HepG2 (cell line): ENCODE results near the gene TCF7L2. TPM values are rescaled to one million over a fixed set of nuclear protein-coding genes. Genes with fewer than 3 reads are reported as not detected.

Experiments used
- ATAC-seq: fragments of 200-7000 bp; cut with Tn5 transposase; 3 replicates; pipeline ENCODE4 v1.9.1; 2020; ENCODE audit warnings: mild to moderate bottlenecking, moderate library complexity
- BruUV-seq: library from RNA; stranded (reverse); fragments of 400-500 nt; replicated peaks from 2 replicates; lab custom pipeline; 2021; lab: Mats Ljungman, UMichigan
- CTCF ChIA-PET: fragments of 300-600 bp; formaldehyde crosslinking; extraction: SDS; loops from one replicate; lab custom pipeline; 2021; ENCODE audit warnings: low total read pairs, inconsistent platforms, low intra/inter-chr PET ratio; lab: Yijun Ruan, JAX
- POLR2A ChIA-PET: fragments of 350-600 bp; sonication (Branson Sonifier 250); formaldehyde crosslinking; loops from one replicate; lab custom pipeline; 2020; ENCODE audit warnings: antibody characterized with exemption, inconsistent platforms; lab: Yijun Ruan, JAX
- DNase-seq: peaks from one replicate; pipeline ENCODE4 v3.0.0-alpha.2; 2015; ENCODE audit warnings: low spot score
- FAIRE-seq: peaks from 3 replicates; lab custom pipeline; 2011; peaks lifted over from hg19 to GRCh38; lab: Jason Lieb, UNC
- H2AFZ ChIP-seq: one replicate; pipeline ENCODE4 v1.6.1; 2011; ENCODE audit warnings: low read length, inconsistent platforms
- H3K27ac ChIP-seq: fragments of 300-600 bp; 3 replicates; pipeline ENCODE4 v1.8.0; 2011; ENCODE audit warnings: mixed run types, mild to moderate bottlenecking, mixed read lengths, low read length, inconsistent platforms; ENCODE audit not compliant: insufficient read depth; ENCODE audit errors: extremely low read length
- H3K27me3 ChIP-seq, 2 experiments: fragments of 200-600 bp in 1 of 2; 2 replicates in 1 of 2; 3 replicates in 1 of 2; pipeline versions ENCODE4 v1.6.0 to v1.8.0; 2011; ENCODE audit warnings: low read length in 2 of 2, mild to moderate bottlenecking in 2 of 2, moderate library complexity in 2 of 2, inconsistent platforms in 1 of 2; ENCODE audit not compliant: insufficient read depth in 2 of 2, control insufficient read depth in 1 of 2
- H3K36me3 ChIP-seq, 2 experiments: fragments of 200-600 bp in 1 of 2; replicated peaks in 1 of 2; 2 replicates in 1 of 2; 3 replicates in 1 of 2; pipeline versions ENCODE4 v1.5.1 to v1.8.0; 2011; ENCODE audit warnings: low read length in 2 of 2, inconsistent platforms in 1 of 2; ENCODE audit not compliant: insufficient read depth in 2 of 2, control insufficient read depth in 1 of 2
- H3K4me1 ChIP-seq: 2 replicates; pipeline ENCODE4 v1.5.1; 2012; ENCODE audit warnings: low read length, inconsistent platforms; ENCODE audit not compliant: insufficient read depth
- H3K4me2 ChIP-seq: 2 replicates; pipeline ENCODE4 v1.6.0; 2011; ENCODE audit warnings: low read depth, low read length, inconsistent platforms
- H3K4me3 ChIP-seq, 3 experiments: fragments of 200-600 bp in 1 of 3; sonication (generic), shearing (Covaris generic) in 1 of 3; replicated peaks in 1 of 3; 2 replicates each; pipeline ENCODE4 v1.5.1; 2011 to 2016; ENCODE audit warnings: low read length in 3 of 3, inconsistent platforms in 2 of 3, low read depth in 2 of 3, mild to moderate bottlenecking in 2 of 3, control low read depth in 1 of 3, mixed read lengths in 1 of 3; ENCODE audit not compliant: insufficient read depth in 1 of 3
- H3K79me2 ChIP-seq: one replicate; pipeline ENCODE4 v1.6.1; 2011; ENCODE audit warnings: low read length, inconsistent platforms; ENCODE audit not compliant: insufficient read depth
- H3K9ac ChIP-seq: 2 replicates; pipeline ENCODE4 v1.6.0; 2011; ENCODE audit warnings: mild to moderate bottlenecking, low read depth, low read length, inconsistent platforms; ENCODE audit not compliant: insufficient read depth
- H3K9me3 ChIP-seq: 2 replicates; pipeline ENCODE4 v1.5.1; 2012; ENCODE audit warnings: mild to moderate bottlenecking, low read length
- H4K20me1 ChIP-seq: 2 replicates; pipeline ENCODE4 v1.6.0; 2011; ENCODE audit warnings: inconsistent platforms, mild to moderate bottlenecking, low read length, moderate library complexity; ENCODE audit not compliant: insufficient read depth
- BCL6 ChIP-seq: IDR thresholded peaks from 2 replicates; pipeline ENCODE4 v1.6.1; 2016; ENCODE audit warnings: missing genetic modification reagents, missing compliant biosample characterization
- CREB1 ChIP-seq, 2 experiments: fragments of 450-650 bp in 1 of 2; IDR thresholded peaks; 2 replicates each; pipeline ENCODE4 v1.6.1; 2016 to 2017; ENCODE audit warnings: control low read depth in 1 of 2, mild to moderate bottlenecking in 1 of 2, missing compliant biosample characterization in 1 of 2, missing genetic modification characterization in 1 of 2
- FOXA1 ChIP-seq, 2 experiments: fragments of 450-650 bp in 1 of 2; sonication (generic) in 1 of 2; formaldehyde crosslinking in 1 of 2; IDR thresholded peaks; 2 replicates each; pipeline versions ENCODE4 v1.4.0 to v1.6.1; 2016 to 2020; ENCODE audit warnings: missing genetic modification reagents in 1 of 2
- FOXA3 ChIP-seq: IDR thresholded peaks from 2 replicates; pipeline ENCODE4 v1.6.1; 2016; ENCODE audit warnings: missing genetic modification reagents, missing compliant biosample characterization
- GATAD2A ChIP-seq: IDR thresholded peaks from 2 replicates; pipeline ENCODE4 v1.6.1; 2016
- HMG20A ChIP-seq: IDR thresholded peaks from 2 replicates; pipeline ENCODE4 v1.6.1; 2016; ENCODE audit warnings: borderline replicate concordance
- HNF4A ChIP-seq: sonication (generic); formaldehyde crosslinking; IDR thresholded peaks from 2 replicates; pipeline ENCODE4 v1.4.0; 2020; ENCODE audit warnings: missing genetic modification reagents
- HOXA3 ChIP-seq: sonication (generic); formaldehyde crosslinking; IDR thresholded peaks from 2 replicates; pipeline ENCODE4 v1.5.0; 2020; ENCODE audit warnings: missing genetic modification reagents
- KDM1A ChIP-seq: IDR thresholded peaks from 2 replicates; pipeline ENCODE4 v1.6.1; 2016; ENCODE audit warnings: missing compliant biosample characterization
- MAFK ChIP-seq, 2 experiments: IDR thresholded peaks in 1 of 2; conservative IDR thresholded peaks in 1 of 2; 2 replicates each; pipeline ENCODE4 v1.6.1; 2011; ENCODE audit warnings: improper control_type of control experiment in 2 of 2, low read length in 2 of 2
- NFYB ChIP-seq: sonication (generic); formaldehyde crosslinking; IDR thresholded peaks from 2 replicates; pipeline ENCODE4 v1.4.0; 2020; ENCODE audit warnings: missing genetic modification reagents
- POLR2AphosphoS5 ChIP-seq: IDR thresholded peaks from 2 replicates; pipeline ENCODE4 v1.6.1; 2012; ENCODE audit warnings: low read depth, low read length
- RBM22 ChIP-seq: fragments of 200-400 bp; formaldehyde crosslinking; optimal IDR thresholded peaks from 2 replicates; pipeline ENCODE3; 2017; ENCODE audit warnings: mild to moderate bottlenecking, low read length, moderate library complexity
- RFX3 ChIP-seq: IDR thresholded peaks from 2 replicates; pipeline ENCODE4 v1.6.1; 2016; ENCODE audit warnings: missing biosample characterization, missing genetic modification reagents
- TRIM24 ChIP-seq: sonication (generic); formaldehyde crosslinking; IDR thresholded peaks from 2 replicates; pipeline ENCODE4 v1.8.0; 2022; ENCODE audit warnings: mild to moderate bottlenecking, missing genetic modification reagents
- ZNF33B ChIP-seq: sonication (generic); formaldehyde crosslinking; IDR thresholded peaks from 2 replicates; pipeline ENCODE4 v1.5.1; 2020; ENCODE audit warnings: mild to moderate bottlenecking, missing genetic modification reagents
- ZNF644 ChIP-seq: IDR thresholded peaks from 2 replicates; pipeline ENCODE4 v1.6.1; 2016; ENCODE audit warnings: low read depth
- WGBS: methylation state at CpG from one replicate; pipeline ENCODE4 v1.1.6; 2017; ENCODE audit warnings: low lambda C conversion rate; 5-methylcytosine and 5-hydroxymethylcytosine counted together
- in situ Hi-C: cut with HindIII; loops from 2 replicates; pipeline ENCODE4 v1.10.0; 2017; ENCODE audit warnings: low pct_unique_long_range_greater_than_20kb; ENCODE audit not compliant: extremely low pct_ligation_motif_present
- intact Hi-C: fragments of 100-400 bp; cut with micrococcal nuclease; formaldehyde crosslinking; loops from one replicate; pipeline ENCODE4 v1.10.0; 2022; ENCODE audit not compliant: unreplicated experiment
- polyA plus RNA-seq, 8 experiments: library from polyadenylated mRNA; depleted of rRNA in 3 of 8; stranded (reverse) in 7 of 8; unstranded in 1 of 8; fragments of >200 nt; fragmentation: Illumina TruSeq in 4 of 8; extraction: Trizol in 4 of 8; gene quantifications; 2 replicates each; pipeline versions ENCODE4 v1.2.1 to v1.2.3, GENCODE V29; 2011 to 2016; ENCODE audit warnings: low read depth in 4 of 8, missing spikeins in 1 of 8, mixed read lengths in 1 of 8; ENCODE audit not compliant: insufficient read depth in 1 of 8
- total RNA-seq, 5 experiments: library from RNA; depleted of rRNA; stranded (reverse); fragments of >200 nt; fragmentation: Illumina TruSeq; extraction: Trizol; gene quantifications; 2 replicates each; pipeline ENCODE4 v1.2.3, GENCODE V29; 2016; ENCODE audit warnings: low read depth in 1 of 5
- TF ChIP-seq, protein P1 (sequence below): sonication (generic); formaldehyde crosslinking; IDR thresholded peaks from 2 replicates; pipeline ENCODE4 v1.8.0; 2023; ENCODE audit warnings: mild to moderate bottlenecking, missing genetic modification reagents

The TCF7L2 gene
- total and polyA plus RNA-seq, 2 of the 13 experiments (the other 11 are each of a cell fraction or from before 2014, with no cell fraction given), result 3.9 to 13.7 TPM

DNA sequence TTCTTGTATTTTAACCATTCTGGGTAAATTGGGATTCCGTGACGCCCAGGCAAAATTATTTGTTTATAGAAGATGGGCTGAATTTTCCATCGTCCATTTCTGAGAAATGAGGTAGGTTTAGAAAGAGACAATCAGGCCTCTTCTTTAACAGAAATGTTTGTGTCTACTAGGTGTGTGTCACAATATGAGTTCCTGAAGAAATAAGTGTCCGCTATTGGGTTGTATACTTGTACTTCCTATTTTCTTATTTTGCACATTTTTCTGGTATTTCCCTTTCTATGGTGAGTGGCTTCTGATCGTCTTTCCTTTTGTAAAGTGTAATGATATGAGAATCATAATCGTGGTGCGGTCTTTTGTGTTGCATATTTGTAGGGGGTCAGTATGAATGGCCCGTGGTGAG is 83.9 kb downstream of the TCF7L2 start:
- peaks cover 87% of the 10 kb centered on the region for H4K20me1 ChIP-seq
- peaks cover 45% of the 10 kb centered on the region for H3K4me1 ChIP-seq
- no peak overlapping the region for H3K4me2 ChIP-seq
- ATAC-seq (no peak), DNase-seq (no peak), FAIRE-seq (no peak)
- BruUV-seq, result no TSS peak
- ChIA-PET POLR2A (no interaction called here), CTCF (no interaction called here)
- intact Hi-C loops, result no loop called here
- WGBS, result 98% methylated on average over 8 of the region's 8 CpGs
- H3K79me2 ChIP-seq, result peaks cover 92% of the 10 kb centered on the region
- no peaks in the 10 kb centered on the region for H3K27me3 ChIP-seq
- H3K27ac ChIP-seq, result no peak overlapping the region
- H3K36me3 ChIP-seq, result peaks cover 6 to 15% of the 10 kb centered on the region in 2 experiments; a peak in 4 of 5 replicates
- no peak overlapping the region for H2AFZ ChIP-seq
- in situ Hi-C loops, result no loop called here
- no peak overlapping the region for H3K9ac ChIP-seq
- TF ChIP-seq POLR2AphosphoS5 (no peak), TRIM24 (CRISPR knock-in tag) (no peak)
- H3K4me3 ChIP-seq, result no peak overlapping the region
- H3K9me3 ChIP-seq, result no peaks in the 10 kb centered on the region

DNA sequence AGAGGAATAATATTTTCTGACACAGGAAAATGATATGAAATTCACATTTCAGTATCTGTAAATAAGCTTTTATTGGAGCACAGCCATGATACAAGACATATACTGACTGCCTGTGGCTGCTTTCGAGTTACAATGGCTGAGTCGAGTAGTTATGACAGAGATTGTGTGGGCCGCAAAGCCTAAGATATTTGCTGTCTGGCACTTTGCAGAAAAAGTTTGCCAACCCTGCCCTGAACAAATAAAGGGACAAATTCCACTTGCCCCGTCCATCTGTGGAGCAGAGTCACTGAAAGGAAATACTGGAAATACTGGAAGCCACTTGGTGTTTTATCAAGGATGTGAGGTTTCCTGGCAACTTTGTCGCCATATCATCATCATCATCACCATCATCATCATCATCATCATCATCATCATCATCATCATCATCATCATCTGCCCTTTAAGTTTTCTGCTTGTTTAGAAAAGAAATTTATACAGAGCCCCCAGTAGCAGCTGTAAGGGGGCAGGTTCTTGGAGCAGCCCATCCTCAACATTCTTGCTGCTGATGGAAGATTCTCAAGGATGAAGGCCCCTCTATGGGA is 85.8 kb downstream of the TCF7L2 start:
- Histone ChIP-seq H4K20me1 (peaks cover 74% of the 10 kb centered on the region), H3K36me3 (peaks cover 8 to 24% of the 10 kb centered on the region in 2 experiments; a peak in 3 of 5 replicates), H3K4me1 (peaks cover 32% of the 10 kb centered on the region), H3K9ac (no peak overlapping the region), H3K4me3 (no peak overlapping the region), H3K4me2 (no peak overlapping the region), H3K27me3 (no peaks in the 10 kb centered on the region), H3K79me2 (peaks cover 84% of the 10 kb centered on the region), H2AFZ (no peak overlapping the region), H3K9me3 (no peaks in the 10 kb centered on the region), H3K27ac (no peak overlapping the region)
- in situ Hi-C loops, result no loop called here
- peak; percentile 40 for FAIRE-seq
- ChIA-PET CTCF (no interaction called here), POLR2A (no interaction called here)
- ATAC-seq, result peak; percentile 84
- no TSS peak for BruUV-seq
- intact Hi-C loops, result no loop called here
- peak; percentile 52 for DNase-seq
- 51% methylated on average over 5 of the region's 5 CpGs for WGBS
- TF ChIP-seq ZNF33B (CRISPR knock-in tag), result no peak
- peak; percentile 24 to 36; a peak in 2 of 4 replicates for TF ChIP-seq MAFK (conservative IDR thresholded peaks at IDR 0.05 in 1 of 2, IDR thresholded peaks at IDR 0.05 in 1 of 2; ENCODE audit: low read length in 2 of 2)
- TF ChIP-seq HOXA3 (CRISPR knock-in tag), result 0 out of 2 replicates have a peak, but pooled peaks have one; percentile 19
- TF ChIP-seq GATAD2A (CRISPR knock-in tag), result peak; percentile 46; the same call in 1 of the 2 replicates
- TF ChIP-seq BCL6 (CRISPR knock-in tag), result peak; percentile 57
- TF ChIP-seq, protein P1, sequence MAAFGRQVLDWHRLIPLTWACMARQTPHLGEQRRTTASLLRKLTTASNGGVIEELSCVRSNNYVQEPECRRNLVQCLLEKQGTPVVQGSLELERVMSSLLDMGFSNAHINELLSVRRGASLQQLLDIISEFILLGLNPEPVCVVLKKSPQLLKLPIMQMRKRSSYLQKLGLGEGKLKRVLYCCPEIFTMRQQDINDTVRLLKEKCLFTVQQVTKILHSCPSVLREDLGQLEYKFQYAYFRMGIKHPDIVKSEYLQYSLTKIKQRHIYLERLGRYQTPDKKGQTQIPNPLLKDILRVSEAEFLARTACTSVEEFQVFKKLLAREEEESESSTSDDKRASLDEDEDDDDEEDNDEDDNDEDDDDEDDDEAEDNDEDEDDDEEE (CRISPR knock-in tag), result no peak
- no peak for TF ChIP-seq RFX3 (CRISPR knock-in tag)
- 0 out of 2 replicates have a peak, but pooled peaks have one; percentile 10 for TF ChIP-seq ZNF644 (CRISPR knock-in tag)
- TF ChIP-seq HNF4A (CRISPR knock-in tag), result peak; percentile 54
- TF ChIP-seq RBM22, result peak; percentile 39
- TF ChIP-seq FOXA3 (CRISPR knock-in tag), result 0 out of 2 replicates have a peak, but pooled peaks have one; percentile 17
- no peak for TF ChIP-seq KDM1A
- no peak for TF ChIP-seq NFYB (CRISPR knock-in tag)
- TF ChIP-seq CREB1 (IDR thresholded peaks at IDR 0.05), result peak; percentile 92
- TF ChIP-seq CREB1 (CRISPR knock-in tag; IDR thresholded peaks at IDR 0.05), result 0 out of 2 replicates have a peak, but pooled peaks have one; percentile 42
- TF ChIP-seq FOXA1 (IDR thresholded peaks at IDR 0.05), result no peak
- peak; percentile 5; the same call in 1 of the 2 replicates for TF ChIP-seq FOXA1 (CRISPR knock-in tag; IDR thresholded peaks at IDR 0.05)
- TF ChIP-seq HMG20A, result peak; percentile 30; the same call in 1 of the 2 replicates
